PC-9 (cell line): ENCODE data around the gene JOSD2. TPM values are rescaled to one million over a fixed set of nuclear protein-coding genes. Genes with fewer than 3 reads are reported as not detected.

Experiments
- BruUV-seq: library from RNA; stranded (reverse); fragments of 400-500 nt; replicated peaks from 2 replicates; lab custom pipeline; 2021; lab: Mats Ljungman, UMichigan
- CTCF ChIA-PET: fragments of 300-600 bp; sonication (Branson Sonifier 250); formaldehyde crosslinking; loops from one replicate; lab custom pipeline; 2022; ENCODE audit warnings: antibody characterized with exemption; lab: Charles Lee
- POLR2A ChIA-PET: fragments of 300-600 bp; sonication (Branson Sonifier 250); formaldehyde crosslinking; loops from one replicate; lab custom pipeline; 2022; ENCODE audit warnings: antibody characterized with exemption; ENCODE audit not compliant: unreplicated experiment; lab: Charles Lee
- DNase-seq, 2 experiments: peaks; one replicate each; pipeline versions ENCODE4 v3.0.0 to v3.0.0-alpha.2; 2015 to 2022; ENCODE audit warnings: mixed read lengths in 1 of 2
- H2AFZ ChIP-seq: fragments of 200-600 bp; sonication (generic); 2 replicates; pipeline ENCODE4 v1.8.1; 2017; ENCODE audit warnings: antibody characterized with exemption
- H3F3A ChIP-seq: fragments of 200-600 bp; sonication (generic); 2 replicates; pipeline ENCODE4 v1.8.1; 2017; ENCODE audit warnings: antibody characterized with exemption, mild to moderate bottlenecking, low read depth; ENCODE audit not compliant: insufficient read depth
- H3K27ac ChIP-seq: fragments of 200-600 bp; sonication (generic); 2 replicates; pipeline ENCODE4 v1.6.1; 2016; ENCODE audit warnings: mixed run types
- H3K27me3 ChIP-seq: fragments of 200-600 bp; sonication (generic); 2 replicates; pipeline ENCODE4 v1.6.1; 2016; ENCODE audit warnings: low read depth, mixed run types; ENCODE audit not compliant: insufficient read depth
- H3K36me3 ChIP-seq: fragments of 200-600 bp; sonication (generic); 2 replicates; pipeline ENCODE4 v1.6.1; 2016; ENCODE audit warnings: low read depth, mixed run types
- H3K4me1 ChIP-seq: fragments of 200-600 bp; sonication (generic); replicated peaks from 2 replicates; pipeline ENCODE4 v1.6.1; 2016; ENCODE audit warnings: mixed run types; ENCODE audit not compliant: insufficient read depth
- H3K4me2 ChIP-seq: fragments of 200-600 bp; sonication (generic); 2 replicates; pipeline ENCODE4 v1.6.1; 2017; ENCODE audit warnings: mixed run types
- H3K4me3 ChIP-seq: fragments of 200-600 bp; sonication (generic); 2 replicates; pipeline ENCODE4 v1.6.1; 2016; ENCODE audit warnings: mixed run types
- H3K79me2 ChIP-seq: fragments of 200-600 bp; sonication (generic); 2 replicates; pipeline ENCODE4 v1.6.1; 2017; ENCODE audit warnings: low read depth, mixed run types
- H3K9me2 ChIP-seq: fragments of 200-600 bp; sonication (generic); 2 replicates; pipeline ENCODE4 v1.8.1; 2017; ENCODE audit warnings: mild to moderate bottlenecking; ENCODE audit not compliant: insufficient read depth
- H3K9me3 ChIP-seq: fragments of 200-600 bp; sonication (generic); 2 replicates; pipeline ENCODE4 v1.8.1; 2016; ENCODE audit warnings: low read depth; ENCODE audit not compliant: insufficient read depth
- H4K20me1 ChIP-seq: fragments of 200-600 bp; sonication (generic); 2 replicates; pipeline ENCODE4 v1.8.1; 2017; ENCODE audit not compliant: insufficient read depth
- CTCF ChIP-seq: fragments of 200-600 bp; sonication (generic); conservative IDR thresholded peaks from 2 replicates; pipeline ENCODE4 v1.6.1; 2017; ENCODE audit warnings: mixed run types, antibody characterized with exemption, mild to moderate bottlenecking, moderate library complexity
- EZH2 ChIP-seq: fragments of 200-600 bp; sonication (generic); IDR thresholded peaks from 2 replicates; pipeline ENCODE4 v1.8.0; 2017; ENCODE audit warnings: antibody characterized with exemption, low read depth
- intact Hi-C: fragments of 100-400 bp; cut with micrococcal nuclease; formaldehyde crosslinking; loops from one replicate; pipeline ENCODE4 v1.10.0; 2022; ENCODE audit not compliant: unreplicated experiment
- total RNA-seq: library from RNA; stranded (reverse); gene quantifications from 2 replicates; pipeline ENCODE4 v1.2.3, GENCODE V29; 2021

The JOSD2 gene
- total RNA-seq, 1 experiment from 2014 or later = 44.3 TPM

GRCh38 chr19:50546527-50547221 lies 35.7 kb upstream of the JOSD2 start:
- Histone ChIP-seq H3K27me3 (peaks cover 75% of the 10 kb centered on the region), H3K79me2 (no peaks in the 10 kb centered on the region), H2AFZ (no peak overlapping the region), H3F3A (no peaks in the 10 kb centered on the region), H4K20me1 (no peaks in the 10 kb centered on the region), H3K27ac (no peak overlapping the region), H3K9me2 (no peaks in the 10 kb centered on the region), H3K4me3 (no peak overlapping the region), H3K9me3 (no peaks in the 10 kb centered on the region), H3K36me3 (no peaks in the 10 kb centered on the region), H3K4me1 (no peaks in the 10 kb centered on the region), H3K4me2 (no peak overlapping the region)
- BruUV-seq = no TSS peak
- DNase-seq = no peak
- ChIA-PET CTCF (no interaction called here), POLR2A (no interaction called here)
- no peak for TF ChIP-seq EZH2
- TF ChIP-seq CTCF = no peak
- intact Hi-C loops = no loop called here

GRCh38 chr19:50542943-50543342 lies 32.0 kb upstream of the JOSD2 start:
- Histone ChIP-seq H3K36me3 (no peaks in the 10 kb centered on the region), H3K27me3 (peaks cover 57% of the 10 kb centered on the region), H2AFZ (no peak overlapping the region), H3K4me3 (no peak overlapping the region), H3K9me3 (no peaks in the 10 kb centered on the region), H3K4me1 (no peaks in the 10 kb centered on the region), H4K20me1 (no peaks in the 10 kb centered on the region), H3K9me2 (no peaks in the 10 kb centered on the region), H3K27ac (no peak overlapping the region), H3F3A (no peaks in the 10 kb centered on the region), H3K4me2 (no peak overlapping the region), H3K79me2 (no peaks in the 10 kb centered on the region)
- BruUV-seq = no TSS peak
- CTCF ChIA-PET = no interaction called here
- POLR2A ChIA-PET = no interaction called here
- TF ChIP-seq CTCF (no peak), EZH2 (no peak)
- intact Hi-C loops = no loop called here
- DNase-seq = no peak

- Histone ChIP-seq H3K4me2 (no peak overlapping the region), H3K27ac (no peak overlapping the region)
- POLR2A ChIA-PET = no interaction called here
Measured at GRCh38 chr19:50537769-50538230, 26.8 kb upstream of the JOSD2 start.

More at GRCh38 chr19:50537769-50538230, 26.8 kb upstream of the JOSD2 start:
- Histone ChIP-seq H3K9me3 (peaks cover 1% of the 10 kb centered on the region; the same call in 1 of the 2 replicates), H3K4me3 (no peak overlapping the region), H3K36me3 (no peaks in the 10 kb centered on the region), H4K20me1 (no peaks in the 10 kb centered on the region), H3K4me1 (no peaks in the 10 kb centered on the region), H3K79me2 (no peaks in the 10 kb centered on the region), H3F3A (no peaks in the 10 kb centered on the region), H2AFZ (no peak overlapping the region), H3K27me3 (peaks cover 71% of the 10 kb centered on the region), H3K9me2 (no peaks in the 10 kb centered on the region)
- no peak for TF ChIP-seq EZH2
- peak; percentile 86 for TF ChIP-seq CTCF
- CTCF ChIA-PET = interaction anchor here (0.6 to 1.4 kb wide), 3 partner anchors 18 to 366 kb away, joined by 3 to 6 read pairs (median 4); no protein-coding TSS in a partner anchor
- intact Hi-C loops = loop anchor here (1.0 to 10.0 kb wide), 5 partner anchors 173 to 631 kb away; partner anchors contain the start of gene NAPSA
- no TSS peak for BruUV-seq
- peak; percentile 66 to 79 for DNase-seq
